Measurements from ENCODE around the gene MEGF8. TPM values are rescaled to one million over a fixed set of nuclear protein-coding genes. Genes with fewer than 3 reads are reported as not detected.

MEGF8 gene, protein sequence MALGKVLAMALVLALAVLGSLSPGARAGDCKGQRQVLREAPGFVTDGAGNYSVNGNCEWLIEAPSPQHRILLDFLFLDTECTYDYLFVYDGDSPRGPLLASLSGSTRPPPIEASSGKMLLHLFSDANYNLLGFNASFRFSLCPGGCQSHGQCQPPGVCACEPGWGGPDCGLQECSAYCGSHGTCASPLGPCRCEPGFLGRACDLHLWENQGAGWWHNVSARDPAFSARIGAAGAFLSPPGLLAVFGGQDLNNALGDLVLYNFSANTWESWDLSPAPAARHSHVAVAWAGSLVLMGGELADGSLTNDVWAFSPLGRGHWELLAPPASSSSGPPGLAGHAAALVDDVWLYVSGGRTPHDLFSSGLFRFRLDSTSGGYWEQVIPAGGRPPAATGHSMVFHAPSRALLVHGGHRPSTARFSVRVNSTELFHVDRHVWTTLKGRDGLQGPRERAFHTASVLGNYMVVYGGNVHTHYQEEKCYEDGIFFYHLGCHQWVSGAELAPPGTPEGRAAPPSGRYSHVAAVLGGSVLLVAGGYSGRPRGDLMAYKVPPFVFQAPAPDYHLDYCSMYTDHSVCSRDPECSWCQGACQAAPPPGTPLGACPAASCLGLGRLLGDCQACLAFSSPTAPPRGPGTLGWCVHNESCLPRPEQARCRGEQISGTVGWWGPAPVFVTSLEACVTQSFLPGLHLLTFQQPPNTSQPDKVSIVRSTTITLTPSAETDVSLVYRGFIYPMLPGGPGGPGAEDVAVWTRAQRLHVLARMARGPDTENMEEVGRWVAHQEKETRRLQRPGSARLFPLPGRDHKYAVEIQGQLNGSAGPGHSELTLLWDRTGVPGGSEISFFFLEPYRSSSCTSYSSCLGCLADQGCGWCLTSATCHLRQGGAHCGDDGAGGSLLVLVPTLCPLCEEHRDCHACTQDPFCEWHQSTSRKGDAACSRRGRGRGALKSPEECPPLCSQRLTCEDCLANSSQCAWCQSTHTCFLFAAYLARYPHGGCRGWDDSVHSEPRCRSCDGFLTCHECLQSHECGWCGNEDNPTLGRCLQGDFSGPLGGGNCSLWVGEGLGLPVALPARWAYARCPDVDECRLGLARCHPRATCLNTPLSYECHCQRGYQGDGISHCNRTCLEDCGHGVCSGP (N-terminal part only)
- 43.1 and 60.8 TPM in 2 replicates for total RNA-seq

- peak; percentile 99 for DNase-seq
Observed at GRCh38 chr19:42325308-42325895, at the start of gene MEGF8. TSS of gene MEGF8 (plus strand) at chr19:42325635. CDS start at chr19:42326244, 609 bp downstream.

DNA sequence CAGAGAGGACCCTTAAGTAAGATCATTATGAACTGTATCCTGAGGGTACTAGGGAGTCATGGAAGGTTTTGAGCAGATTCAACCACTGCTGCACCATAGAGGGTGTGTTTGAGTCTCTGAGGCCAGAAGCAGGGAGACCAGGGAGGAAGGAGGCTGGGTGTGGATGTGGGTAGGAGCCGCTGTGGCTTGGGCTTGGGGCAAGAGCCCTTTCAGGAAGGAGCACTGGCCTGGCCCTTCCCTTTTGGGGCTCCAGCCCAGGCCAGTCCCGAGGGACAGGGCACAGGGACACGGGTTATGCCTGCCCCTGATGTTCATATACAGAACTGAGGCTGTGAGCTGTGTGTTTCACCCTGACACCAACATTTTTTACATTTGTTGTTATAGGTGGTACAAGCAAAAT lies 49.2 kb upstream of the MEGF8 start:
- DNase-seq: no peak

DNA sequence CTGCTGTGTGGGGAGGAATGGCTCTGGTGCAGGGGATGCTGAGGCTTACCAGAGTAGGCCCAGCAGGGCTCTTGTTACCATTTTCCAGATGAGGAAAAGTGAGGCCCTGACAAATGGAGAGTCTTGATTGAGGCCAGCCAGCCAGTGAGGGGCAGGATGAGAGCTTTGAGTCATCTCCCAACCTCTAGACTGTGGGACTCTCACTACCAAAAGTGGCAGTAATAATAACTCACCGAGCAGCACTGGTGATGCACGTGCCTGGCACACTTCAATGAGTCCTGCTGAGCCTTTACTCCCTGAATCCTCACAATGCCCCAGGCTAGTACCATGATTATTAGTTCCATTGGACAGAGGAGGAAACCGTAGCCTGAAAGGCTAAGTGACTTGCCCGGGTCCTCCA lies 48.6 kb upstream of the MEGF8 start:
- DNase-seq: no peak

DNA sequence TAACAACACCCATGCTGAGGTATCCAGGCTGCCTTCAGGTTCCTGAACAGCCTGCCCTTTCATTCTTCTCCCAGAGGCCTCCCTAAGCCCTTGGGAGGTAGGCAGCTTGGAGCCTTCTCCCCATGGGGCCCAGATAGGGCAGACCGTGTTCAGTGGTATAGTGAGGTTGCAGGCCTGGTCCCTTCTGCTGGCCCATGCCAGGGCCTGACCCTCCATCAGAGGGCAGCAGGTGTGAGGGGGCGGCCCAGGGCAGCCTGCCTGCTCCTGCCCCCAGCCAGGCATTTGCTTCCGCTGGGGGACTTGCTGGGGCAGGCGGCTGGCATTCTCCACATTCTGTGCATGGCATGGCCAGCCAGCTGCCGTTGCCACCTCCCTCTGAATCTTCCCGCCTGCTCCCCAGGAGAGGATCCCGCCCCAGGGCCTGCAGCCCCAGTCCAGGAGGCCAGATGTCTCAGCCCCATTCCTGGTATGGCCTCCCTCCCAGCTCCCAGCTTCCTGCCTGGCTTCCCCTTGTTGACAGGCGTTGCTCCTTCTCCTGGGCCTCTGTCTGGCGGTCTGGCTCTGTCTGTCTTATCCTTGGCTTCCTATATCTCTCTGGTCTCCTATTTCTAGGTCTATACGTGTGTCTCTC lies 47.5 kb upstream of the MEGF8 start:
- DNase-seq: peak; percentile 69

DNA sequence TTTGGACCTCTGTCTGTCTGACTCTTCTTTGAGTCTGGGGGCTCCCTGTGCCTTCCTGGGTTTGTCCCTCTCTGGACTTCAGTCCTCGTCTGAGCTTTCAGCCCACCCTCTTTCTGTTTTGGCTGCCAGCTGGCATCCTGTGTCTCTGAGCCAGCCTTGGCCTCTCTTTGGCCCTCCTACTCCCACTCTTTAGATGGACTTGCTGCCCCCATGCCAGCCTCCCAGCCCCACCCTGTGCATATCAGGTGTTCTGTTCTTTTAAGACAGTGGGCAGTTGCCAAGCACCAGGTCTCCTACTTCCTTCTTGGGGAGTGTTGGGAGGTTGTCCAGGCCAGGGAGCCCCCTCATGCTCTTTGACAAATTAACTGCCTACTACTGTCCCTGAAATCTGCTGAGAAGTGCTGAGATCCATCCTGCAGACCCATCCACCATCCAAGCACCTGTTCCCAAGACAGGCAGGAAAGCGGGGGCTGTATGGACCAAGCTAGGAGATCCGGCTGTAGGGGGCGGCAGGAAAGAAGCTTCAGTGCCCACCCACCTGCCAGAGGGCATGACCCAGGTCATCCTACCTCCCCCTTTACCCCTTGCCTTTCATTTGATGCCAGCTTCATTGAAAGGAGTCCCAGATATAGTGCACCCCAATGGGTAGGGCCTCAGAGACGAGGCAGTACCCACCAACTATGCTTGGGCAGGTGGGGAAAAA lies 46.8 kb upstream of the MEGF8 start:
- DNase-seq: no peak

DNA sequence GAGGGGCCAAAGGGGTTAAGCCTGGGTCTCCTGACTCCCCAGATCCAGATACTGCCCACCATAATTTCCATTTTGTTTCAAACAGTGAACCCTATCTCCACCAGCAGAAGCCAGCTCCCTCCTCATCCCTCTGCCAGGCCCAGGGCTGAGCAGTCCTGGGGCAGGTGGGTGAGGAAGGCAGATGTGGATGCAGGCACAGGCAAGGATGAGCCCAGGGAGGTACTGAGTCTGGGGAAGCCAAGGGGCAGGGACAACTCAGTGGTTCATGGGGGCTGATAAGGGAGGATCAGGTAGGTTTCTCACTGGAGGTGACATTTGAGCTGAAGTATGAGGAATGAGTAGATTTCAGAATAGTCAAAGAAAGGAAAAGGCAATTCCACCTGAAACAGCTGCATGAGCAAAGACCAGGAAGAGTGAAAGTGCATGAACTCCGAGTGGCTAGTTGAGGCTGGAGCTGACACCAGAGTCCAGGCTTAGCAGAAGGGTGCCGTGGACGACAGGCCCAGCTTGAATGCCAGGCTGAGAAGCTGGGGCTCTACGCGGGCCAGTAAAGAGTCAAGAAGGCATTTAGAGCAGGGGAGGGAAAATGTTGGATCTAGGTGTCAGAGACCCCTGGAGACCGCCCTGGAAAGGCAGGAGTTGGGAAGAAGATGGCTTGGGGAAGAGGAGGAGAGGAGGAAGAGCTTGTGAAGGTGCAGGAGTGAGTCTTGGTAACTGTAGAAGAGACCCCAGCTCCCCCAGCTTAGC lies 46.1 kb upstream of the MEGF8 start:
- no peak for DNase-seq

DNA sequence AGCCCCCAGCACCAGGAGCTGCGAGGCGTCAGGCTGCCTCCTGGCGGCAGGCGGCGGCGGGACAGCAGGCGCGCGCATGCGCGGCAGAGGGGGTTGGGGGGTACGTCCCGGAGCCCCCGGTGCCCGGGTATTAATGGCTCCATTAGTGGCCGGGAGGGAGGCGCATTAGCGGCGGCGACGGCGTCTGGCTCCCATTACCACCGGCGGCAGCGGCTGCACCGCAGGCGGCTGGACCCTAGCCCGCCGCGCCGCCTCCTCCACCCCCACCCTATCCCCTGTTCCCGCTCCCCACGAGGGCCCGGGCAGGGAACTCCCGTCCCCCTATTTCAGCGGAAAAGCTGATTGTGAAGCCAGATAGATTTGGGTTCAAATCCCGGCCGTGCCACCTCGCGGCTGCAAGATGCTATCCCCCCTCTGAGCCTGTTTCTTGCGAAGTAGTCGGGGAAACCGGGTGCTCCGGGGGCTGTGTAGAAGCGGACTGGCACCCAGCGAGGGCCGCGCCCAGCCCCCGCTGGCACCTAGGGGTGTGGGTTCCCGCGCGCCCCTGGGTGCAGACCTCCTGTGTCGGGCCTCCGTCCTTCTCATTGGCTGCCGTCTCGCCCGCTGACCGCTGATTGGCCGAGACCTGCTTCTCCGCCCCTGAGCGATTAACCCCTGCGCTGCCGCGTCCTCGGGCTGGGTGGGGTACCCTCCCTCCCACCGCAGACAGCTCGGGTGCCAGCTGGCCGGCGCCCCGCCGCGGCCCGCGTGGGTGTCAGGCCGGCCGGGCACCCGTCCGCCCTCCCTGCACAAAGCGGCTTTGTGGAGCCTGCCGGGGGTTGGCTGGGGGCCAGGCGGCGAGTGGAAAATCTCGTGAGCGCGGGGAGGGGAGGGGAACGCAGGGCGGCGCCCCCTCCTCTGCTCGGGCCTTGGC lies 45.3 kb upstream of the MEGF8 start:
- peak; percentile 91 for DNase-seq

- no peak for DNase-seq
Observed at GRCh38 chr19:42280815-42281145, 44.7 kb upstream of the MEGF8 start.

- DNase-seq: peak; percentile 75
Observed at GRCh38 chr19:42281146-42281826, 44.1 kb upstream of the MEGF8 start.

DNA sequence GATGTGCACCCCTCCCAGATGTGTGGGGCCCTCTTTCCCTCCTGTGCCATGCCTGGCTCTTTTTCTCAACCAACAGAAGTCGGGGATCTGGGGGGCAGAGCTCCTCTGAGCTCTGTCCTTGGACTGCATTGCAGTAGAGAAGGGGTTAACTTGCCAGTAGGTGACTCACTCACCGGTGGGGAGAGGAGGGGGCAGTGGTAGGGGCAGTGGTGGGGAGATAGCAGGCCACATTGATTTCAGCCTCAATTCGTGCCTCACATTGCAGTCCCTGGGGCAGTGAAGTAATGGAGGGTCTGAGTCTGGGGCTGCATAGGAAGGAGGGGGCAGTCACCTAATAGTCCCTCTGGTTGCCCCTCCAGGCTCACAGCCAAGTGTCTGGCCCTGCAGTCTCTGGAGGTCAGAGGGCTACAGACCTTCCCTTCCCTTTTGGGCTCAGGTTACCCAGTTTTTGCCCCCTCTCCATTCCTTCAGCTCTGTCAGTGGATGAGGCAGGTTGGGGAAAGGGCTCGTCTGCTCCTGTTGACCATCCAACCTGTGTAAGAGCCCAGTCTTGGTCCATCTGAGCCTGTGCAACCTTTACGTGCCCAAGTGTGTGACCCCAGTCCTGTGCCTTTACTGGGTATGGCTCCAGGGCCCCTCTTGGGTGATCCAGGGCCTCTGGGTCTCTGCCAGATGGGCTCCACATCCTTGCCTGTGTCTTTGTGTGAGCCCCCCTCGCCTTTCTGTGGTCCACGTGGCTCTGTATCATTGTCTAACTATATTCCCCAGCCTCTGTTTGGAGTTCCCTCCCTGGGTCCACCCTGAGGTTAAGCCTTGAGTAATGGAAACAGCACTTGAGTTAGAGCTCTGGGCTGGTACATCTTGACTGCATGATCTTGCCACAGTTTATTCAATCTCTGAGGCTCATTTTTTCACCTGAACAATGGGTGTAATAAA lies 43.3 kb upstream of the MEGF8 start:
- peak; percentile 66 for DNase-seq

- DNase-seq: no peak
Observed at GRCh38 chr19:42282819-42283187, 42.6 kb upstream of the MEGF8 start.

DNA sequence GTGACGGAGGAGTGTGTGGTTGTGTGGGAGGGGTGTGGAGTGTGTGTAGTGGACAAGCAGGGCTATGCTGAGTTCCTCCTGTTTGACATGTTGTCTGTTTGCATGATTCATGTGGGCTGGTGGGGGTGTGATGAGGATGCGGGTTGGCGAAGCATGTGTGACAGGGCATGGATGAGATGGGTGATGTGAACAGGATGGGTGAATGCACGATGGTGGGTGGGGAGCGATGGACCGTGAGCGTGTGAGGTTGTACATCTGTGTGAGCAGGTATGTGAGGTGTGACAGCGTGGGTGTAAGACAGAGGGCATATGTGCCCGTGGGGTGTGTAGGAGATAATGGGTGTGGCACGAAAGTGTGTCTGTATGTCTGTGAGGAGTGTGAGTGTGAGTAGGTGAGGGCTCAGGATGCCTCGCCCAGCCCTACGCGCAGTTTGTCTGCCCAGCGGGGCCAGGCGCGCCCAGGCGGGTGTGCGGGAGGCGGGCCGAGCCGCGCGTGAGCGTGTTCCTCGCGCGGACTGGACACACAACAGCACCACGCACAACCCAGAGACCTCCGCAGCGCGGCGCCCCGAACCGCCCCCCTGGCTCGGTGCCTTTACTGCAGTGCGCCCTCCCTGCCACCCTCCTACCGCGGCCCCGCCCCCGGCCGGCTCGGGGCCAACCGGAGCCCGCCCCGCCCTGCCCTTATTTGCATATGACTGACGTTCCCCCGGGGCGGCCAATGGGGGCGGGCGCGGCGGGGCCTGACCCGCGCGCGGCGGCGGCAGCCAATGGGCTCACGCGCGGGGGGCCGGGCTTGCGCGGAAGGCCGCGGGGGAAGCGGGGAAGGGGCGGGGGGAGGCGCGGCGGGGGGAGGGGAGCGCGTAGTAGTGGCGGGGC lies 42.0 kb upstream of the MEGF8 start:
- DNase-seq: peak; percentile 95

DNA sequence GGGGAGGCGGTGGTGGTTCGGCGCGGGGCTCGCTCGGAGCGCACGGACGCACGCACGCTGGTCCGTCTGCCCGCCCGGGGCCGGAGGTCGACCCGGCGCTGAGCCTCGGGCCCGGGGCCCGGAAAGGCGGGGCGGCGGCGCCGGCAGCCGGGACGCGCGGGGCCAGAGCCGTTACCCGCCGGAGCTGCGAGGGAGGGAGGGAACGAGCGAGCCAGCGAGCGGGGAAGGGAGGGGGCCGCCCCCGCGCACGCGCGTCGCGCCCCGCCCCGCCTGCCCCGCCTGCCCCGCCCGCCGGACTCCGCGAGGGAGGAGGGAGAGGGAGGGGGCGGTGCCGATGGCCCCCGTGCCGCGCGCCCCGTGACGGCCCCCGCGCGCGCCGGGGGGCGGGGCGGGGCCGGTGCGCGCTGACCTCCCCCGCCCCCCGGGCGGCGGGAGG lies 41.4 kb upstream of the MEGF8 start:
- DNase-seq: peak; percentile 78

DNA sequence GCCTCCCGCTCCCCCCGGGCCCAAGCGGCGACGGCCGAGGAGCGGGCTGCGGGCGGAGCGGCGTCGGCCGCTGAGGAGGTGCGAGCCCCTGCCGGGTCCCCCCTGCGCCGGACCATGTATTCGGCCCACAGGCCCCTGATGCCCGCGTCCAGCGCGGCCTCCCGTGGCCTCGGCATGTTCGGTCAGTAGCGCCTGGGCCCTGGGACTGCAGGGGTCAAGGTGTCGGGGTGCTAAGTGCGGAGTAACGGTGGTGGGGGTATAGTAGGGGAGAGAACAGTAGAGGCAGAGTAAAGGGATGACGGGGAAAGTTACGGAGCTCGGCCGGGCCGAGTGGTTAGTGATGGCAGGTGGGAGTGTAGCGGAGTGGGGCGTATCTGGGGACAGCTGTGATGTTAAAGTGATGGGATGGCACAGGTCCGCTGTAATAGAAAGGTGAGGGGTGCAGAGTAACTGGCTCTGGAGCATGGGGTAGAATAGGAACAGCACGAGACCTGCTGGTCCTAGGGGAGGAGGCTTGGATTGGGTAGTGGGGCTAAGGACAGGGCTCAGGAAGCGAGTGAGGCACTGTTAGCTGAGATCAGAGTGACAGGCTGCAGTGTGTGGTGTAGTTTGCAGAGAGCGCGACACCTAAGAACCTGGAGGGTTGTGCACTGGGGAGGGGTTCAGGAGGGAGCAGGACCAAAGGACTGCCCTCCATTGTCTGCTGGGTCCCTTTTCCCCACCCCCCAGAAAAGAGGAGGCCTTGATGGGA lies 40.7 kb upstream of the MEGF8 start:
- DNase-seq: peak; percentile 30

DNA sequence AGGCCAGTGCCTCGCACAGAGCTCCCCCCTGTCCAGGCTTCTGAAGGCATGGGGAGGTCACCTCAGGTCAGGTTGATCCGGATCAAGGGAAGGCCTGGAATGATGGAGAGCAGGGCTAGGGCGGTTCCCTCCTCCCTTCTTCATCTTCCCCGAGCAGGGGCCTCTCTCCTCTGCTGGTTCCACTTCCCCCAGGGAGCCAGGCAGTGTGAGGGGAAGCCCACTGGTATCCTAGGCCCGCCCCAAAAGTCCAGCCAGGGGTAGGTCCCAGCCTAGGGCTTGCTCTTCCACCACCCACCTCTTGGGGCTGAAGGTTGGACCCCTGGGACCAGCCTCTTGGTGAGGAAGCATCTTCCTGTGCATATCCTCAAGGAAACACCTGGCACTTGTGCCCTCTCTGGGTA lies 39.9 kb upstream of the MEGF8 start:
- DNase-seq: peak; percentile 62

- no peak for DNase-seq
Observed at GRCh38 chr19:42285988-42286348, 39.5 kb upstream of the MEGF8 start.
